ENCODE data around the gene GK.
"Not testable (repeated sequence)": the region's sequence is repeated elsewhere in the genome, so short reads cannot be mapped to it uniquely, and the experiment has no call there.

GK gene

DNA sequence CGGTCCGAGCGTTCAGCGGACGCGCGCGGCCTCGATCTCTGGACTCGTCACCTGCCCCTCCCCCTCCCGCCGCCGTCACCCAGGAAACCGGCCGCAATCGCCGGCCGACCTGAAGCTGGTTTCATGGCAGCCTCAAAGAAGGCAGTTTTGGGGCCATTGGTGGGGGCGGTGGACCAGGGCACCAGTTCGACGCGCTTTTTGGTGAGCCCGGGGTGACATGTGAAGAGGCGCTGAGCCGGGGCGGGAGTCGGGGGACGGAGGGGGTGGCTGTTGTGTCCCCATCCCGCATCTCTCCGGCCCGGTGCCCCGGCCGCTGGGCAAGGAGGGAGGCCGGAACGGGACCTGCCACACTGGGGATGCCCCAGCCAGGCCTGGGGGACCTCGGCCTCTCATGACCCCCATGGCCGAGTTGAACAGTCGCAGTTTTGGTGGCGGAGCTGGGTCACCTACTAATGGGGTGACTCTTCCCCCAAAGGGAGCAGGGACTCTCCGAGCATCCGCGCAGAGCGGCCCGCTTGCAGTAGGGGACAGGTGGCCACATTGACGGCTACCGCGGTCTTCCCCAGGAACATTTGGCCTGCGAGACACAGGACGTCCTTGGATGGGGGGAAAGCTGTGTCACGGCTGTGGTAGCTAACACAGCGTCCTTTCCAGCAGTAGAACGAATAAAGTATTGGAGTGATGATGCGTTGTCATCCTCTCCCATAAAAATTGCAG lies at the start of gene GK:
GK (plus strand) TSS at position 9 of the 717 bp plus-strand sequence; CDS start at position 124, 115 bp downstream.
- no peak for DNase-seq (ENCODE audit: low spot score)

DNA sequence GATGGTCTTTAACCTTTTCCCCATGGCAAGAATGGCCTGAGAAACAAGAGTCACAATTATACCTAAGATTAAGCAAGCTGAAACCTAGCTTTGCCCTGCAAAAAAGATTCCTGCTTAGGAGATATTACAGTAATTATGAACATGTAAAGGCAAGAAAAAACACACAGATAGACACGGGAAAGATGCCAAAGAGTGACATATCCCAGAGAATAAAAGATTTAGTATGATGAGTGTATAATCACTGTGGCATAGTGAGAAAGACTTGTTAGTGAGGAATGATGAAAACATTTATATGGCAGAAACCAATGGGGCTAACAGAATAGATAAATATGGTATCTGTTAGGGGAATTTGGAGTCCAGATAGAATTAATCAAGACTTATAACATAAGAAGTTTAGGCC lies 46.1 kb upstream of the GK start:
- DNase-seq (ENCODE audit: low spot score) = no peak

- no peak for DNase-seq (ENCODE audit: low spot score)
These were observed 43.2 kb upstream of the GK start for GRCh38 chrX:30610026-30610425.

DNA sequence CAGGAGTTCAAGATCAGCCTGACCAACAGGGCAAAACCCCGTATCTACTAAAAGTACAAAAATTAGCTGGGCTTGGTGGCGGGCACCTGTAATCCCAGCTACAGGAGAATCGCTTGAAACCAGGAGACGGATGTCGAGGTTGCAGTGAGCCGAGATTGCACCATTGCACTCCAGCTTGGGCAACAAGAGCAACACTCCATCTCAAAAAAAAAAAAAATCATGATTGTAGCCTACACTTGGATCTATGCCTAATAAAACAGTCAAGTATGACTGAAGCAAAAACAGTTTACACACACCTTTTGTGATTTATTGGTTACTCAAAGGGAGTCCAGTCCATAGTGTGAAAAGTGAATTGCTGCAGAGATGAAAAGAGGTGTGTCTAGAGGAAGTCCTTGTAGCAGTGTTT lies 41.0 kb upstream of the GK start:
- no peak for DNase-seq (ENCODE audit: low spot score)

GRCh38 chrX:30613721-30614120 lies 39.5 kb upstream of the GK start:
- no peak for DNase-seq (ENCODE audit: low spot score)

GRCh38 chrX:30615229-30615628 lies 38.0 kb upstream of the GK start:
- no peak for DNase-seq (ENCODE audit: low spot score)

GRCh38 chrX:30618160-30618765 lies 35.0 kb upstream of the GK start:
- DNase-seq (ENCODE audit: low spot score) = no peak

GRCh38 chrX:30620125-30620524 lies 33.1 kb upstream of the GK start:
- DNase-seq (ENCODE audit: low spot score) = no peak

DNA sequence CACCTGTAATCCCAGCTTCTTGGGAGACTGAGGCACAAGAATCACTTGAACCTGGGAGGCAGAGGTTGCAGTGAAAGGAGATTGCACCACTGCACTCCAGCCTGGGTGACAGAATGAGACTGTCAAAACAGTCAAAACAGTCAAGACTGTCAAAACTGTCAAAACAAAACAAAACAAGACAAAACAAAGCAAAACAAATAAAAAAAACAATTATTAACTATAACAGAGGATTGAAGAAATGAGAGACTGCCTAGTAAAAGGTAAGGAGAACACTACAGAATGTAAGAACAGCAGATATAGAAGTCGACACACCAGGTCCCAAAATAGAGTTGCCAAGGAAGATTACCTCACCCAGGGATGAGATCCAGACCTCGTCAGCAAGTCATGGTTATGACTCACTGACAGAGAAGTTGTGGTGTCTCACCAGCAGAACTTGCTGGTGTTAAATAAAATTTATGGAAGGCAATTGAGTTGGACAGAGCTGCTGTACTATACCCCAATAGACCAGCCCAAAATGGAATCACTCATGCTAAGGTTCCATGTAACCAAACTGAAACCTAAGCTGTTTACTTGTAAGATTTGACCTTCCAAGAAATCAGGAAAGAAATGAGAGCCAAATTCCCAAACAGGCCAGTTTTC lies 32.1 kb upstream of the GK start:
- no peak for DNase-seq (ENCODE audit: low spot score)

DNA sequence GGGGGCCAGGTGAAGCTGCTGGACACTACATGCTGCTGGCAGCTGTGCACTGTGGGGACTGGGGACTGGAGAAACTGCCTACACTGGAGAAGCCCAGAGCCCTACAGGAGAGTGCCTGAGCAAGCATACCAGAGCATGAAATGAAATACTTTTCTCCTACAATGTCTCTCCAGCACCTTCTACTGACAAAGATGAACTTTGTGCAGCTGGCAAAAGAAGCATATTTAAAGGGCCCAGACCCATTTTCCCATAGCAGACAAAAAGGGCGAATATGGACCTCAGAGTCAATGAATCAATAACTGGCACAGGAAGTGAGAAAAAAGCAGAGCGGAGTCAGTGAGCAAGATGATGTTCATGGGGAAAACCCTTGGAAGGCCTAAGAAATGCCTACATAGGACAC lies 30.9 kb upstream of the GK start:
- DNase-seq (ENCODE audit: low spot score) = no peak

DNA sequence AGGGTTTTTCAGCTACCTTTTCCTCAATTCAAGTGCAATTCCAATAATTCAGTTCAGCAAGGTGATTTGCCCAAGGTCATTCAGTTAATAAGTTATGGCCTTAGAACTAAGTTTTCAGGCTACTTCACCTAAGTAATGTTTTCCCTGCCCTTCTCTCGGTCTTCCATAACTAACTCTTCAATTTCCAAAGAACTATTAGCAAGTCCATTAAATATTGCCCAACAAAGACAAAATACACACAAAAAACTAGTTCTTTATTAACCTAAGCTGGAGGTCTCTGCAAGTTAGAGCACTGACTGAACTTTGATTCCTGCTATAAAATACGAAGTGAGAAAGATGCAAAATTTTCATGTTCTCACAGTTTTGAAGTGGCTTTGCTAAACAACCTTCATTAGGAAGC lies 26.8 kb upstream of the GK start:
- no peak for DNase-seq (ENCODE audit: low spot score)

DNA sequence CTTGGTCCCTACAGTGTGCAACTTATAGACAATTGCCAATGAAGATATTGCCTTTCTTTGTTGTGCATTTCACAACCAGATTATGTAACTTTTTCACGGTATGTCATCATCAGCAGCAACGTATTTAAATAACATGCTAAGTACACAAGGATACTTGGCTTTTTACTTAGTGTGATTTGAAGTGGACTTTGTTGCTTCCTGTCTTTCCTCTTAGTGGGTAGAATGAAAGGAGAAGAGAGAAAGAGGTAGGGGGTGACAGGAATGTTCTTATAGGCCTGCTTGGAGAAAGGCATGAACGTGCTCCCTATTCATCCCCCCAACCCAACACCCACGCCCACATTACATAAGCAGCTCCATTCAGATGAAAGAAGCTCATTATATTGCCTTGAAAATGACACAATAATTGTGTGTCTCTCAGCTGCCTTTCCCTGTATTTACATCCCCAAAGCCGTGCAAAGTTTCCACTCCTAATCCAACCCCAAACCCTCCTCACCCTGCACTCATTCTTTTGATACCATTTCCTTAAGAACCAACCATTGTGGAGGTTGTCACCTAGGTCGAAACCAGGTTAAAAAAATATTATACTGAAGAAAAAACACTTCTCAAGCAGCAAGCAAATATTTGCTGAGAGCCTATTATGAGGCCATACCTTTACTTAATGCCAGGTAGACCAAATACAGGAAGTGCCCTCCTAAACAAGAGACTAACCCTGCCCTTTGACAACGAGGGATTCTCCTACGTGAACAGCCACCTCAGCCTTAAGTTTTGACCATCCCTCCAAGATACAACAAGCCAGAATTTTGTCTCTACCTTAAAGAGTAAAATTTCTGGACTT lies 25.2 kb upstream of the GK start:
- no peak for DNase-seq (ENCODE audit: low spot score)

GRCh38 chrX:30634070-30634469 lies 19.2 kb upstream of the GK start:
- DNase-seq (ENCODE audit: low spot score) = not testable (repeated sequence)

DNA sequence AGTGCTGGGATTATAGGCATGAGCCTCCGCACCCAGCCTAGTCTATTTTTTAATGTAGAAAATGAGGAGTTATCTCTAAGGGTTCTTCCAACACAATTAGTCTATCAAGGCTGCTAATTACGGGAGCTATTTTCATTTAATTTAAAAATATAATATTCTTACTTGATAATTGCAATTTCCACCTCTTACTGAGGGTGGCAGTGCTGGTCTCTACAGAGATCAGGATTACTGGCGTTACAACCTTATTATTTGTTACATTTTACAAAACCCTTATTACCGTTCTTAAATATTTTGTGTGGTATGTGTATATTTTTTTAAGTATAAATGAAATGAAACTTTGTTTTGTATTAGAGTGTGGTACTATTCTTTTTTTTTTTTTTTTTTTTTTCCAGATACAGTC lies 17.6 kb upstream of the GK start:
- DNase-seq (ENCODE audit: low spot score) = no peak

DNA sequence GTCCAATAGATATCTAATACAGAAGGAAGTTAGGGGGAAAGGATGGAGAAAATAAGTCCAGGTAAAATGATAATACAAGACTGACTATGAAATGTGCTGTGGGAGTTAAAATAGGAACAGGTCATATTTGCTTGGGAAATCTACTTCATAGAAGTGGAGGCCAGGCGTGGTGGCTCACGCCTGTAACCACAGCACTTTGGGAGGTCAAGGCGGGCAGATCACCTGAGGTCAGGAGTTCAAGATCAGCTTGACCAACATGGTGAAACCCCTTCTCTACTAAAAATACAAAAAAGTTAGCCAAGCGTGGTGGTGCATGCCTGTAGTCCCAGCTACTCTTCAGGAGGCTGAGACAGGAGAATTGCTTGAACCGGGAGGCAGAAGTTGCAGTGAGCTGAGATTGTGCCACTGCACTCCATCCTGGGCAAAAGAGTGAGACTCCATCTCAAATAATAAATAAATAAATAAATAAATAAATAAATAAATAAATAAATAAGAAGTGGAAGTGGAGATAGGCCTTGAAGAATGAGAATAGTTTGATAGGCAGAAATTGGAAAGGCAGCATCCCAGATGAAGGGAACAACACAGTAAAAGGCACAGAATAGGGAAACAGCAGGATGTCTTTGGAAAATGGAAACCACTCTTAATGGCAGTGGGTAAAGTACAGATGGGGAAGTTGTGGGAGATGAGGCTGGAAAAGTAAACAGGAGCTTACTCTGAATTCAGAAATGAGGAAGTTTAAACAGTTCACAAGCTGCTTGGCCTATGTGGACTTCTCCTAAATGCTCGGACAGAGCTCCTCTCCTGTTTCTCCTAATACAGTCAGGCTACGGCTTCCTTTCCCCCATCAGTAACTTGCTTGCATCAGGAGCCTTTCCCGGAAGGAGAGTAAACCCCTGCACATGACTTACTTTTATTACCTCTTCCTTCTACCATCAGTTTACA lies 15.1 kb upstream of the GK start:
- DNase-seq (ENCODE audit: low spot score) = no peak

DNA sequence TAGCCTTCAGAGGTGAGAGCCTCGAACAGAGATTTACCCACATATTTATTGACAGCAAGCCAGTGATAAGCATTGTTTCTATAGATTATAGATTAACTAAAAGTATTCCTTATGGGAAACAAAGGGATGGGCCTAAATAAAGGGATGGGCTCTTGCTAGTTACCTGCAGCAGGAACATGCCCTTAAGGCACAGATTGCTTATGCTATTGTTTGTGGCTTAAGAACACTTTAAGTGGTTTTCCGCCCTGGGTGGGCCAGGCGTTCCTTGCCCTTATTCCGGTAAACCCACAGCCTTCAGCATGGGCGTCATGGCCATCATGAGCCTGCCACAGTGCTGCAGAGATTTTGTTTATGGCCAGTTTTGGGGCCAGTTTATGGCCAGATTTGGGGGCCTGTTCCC lies 13.5 kb upstream of the GK start:
- DNase-seq (ENCODE audit: low spot score) = not testable (repeated sequence)

GRCh38 chrX:30642642-30643041 lies 10.6 kb upstream of the GK start:
- DNase-seq (ENCODE audit: low spot score) = no peak

GRCh38 chrX:30643313-30643821 lies 9.9 kb upstream of the GK start:
- no peak for DNase-seq (ENCODE audit: low spot score)

GRCh38 chrX:30649859-30650258 lies 3.4 kb upstream of the GK start:
- DNase-seq (ENCODE audit: low spot score) = no peak

DNA sequence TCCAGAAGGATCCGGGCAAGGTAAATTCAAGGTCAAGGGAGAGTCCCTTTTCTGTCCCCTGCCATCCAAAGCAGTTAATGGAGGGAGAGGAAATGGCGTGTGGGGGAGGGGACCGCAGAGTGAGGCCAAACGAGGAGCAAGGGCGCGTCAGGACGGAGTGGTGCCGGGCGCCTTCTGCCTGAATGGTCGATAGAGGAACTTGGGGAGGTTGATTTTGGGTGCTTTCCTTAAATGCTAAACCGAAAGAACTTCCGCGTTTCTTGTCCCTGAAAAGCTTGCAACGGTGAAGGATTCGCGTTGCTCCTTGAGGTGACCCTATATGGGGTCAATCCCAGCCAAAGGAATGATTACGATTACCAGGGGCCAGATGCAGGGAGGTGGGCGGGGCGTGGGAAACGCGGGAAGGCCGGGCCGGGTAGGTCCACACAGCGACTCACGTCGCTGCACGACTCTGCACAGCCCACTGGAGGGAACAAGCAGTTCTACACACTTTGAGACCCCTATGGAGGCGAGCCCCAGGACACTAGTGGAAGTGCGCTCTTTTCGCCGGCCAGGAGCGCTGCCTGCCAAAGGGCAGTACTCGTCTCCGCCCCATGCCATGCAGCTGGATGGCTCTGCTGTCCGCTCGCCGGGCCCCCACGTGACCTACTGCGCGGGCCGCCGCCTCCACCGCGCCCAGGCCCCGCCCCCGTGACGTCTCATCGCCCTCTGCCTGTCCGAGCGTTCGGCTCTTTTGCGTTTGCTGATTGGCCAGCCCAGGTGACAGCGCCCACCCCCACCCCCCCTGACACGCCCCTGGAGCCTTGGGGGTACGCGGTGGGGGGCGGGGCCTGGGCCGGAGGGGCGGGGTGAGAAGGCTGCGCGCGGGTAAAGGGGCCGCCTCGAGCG lies 452 bp upstream of the GK start:
- DNase-seq (ENCODE audit: low spot score) = peak; percentile 61
